IPS DF 4.7 (cell line): ENCODE data around the gene MUC4.
"Not testable (repeated sequence)": the region's sequence is repeated elsewhere in the genome, so short reads cannot be mapped to it uniquely, and the experiment has no call there.

Experiments
- DNase-seq: peaks from one replicate; pipeline ENCODE4 v3.0.0-alpha.2; 2013; ENCODE audit warnings: low spot score; ENCODE audit errors: extremely low read depth

The MUC4 gene

DNA sequence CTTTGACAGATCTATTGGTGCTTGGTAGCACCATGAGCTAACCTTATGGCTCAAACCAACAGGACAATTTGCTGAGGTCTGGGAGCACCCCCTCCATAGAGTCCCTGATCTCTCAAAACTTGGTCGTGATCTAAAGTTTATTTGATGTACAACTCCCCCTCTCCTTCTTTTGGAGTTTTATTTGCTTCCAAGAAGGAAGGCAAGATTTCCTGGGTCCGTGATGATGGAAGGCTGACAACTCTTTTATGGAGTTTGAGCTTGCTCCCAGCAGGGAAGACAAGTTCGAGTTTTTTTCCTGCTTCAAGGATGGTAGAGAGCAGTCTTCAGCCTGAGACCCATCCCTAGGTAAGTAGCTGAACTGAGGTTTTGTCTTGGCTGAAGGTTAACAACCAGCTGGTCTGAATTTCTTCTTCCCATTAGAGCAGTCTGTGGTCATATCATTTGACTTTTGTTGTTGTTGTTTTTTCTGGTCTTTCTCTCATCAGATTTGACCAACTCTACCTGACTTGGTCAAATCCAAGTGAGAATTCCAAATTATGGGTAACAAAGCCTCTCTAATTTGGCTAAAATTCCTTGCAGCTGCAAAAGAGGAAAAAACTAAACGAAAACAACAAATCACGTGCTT is 93.8 kb downstream of the MUC4 start:
- no peak for DNase-seq

GRCh38 chr3:195717416-195717815 is 94.3 kb downstream of the MUC4 start:
- DNase-seq, result no peak

- no peak for DNase-seq
These were observed 96.0 kb downstream of the MUC4 start for GRCh38 chr3:195715583-195716266.

- DNase-seq, result no peak
These were observed 96.6 kb downstream of the MUC4 start for GRCh38 chr3:195715134-195715533.

GRCh38 chr3:195714380-195715011 is 97.2 kb downstream of the MUC4 start:
- no peak for DNase-seq

GRCh38 chr3:195713150-195713549 is 98.6 kb downstream of the MUC4 start:
- DNase-seq, result not testable (repeated sequence)

DNA sequence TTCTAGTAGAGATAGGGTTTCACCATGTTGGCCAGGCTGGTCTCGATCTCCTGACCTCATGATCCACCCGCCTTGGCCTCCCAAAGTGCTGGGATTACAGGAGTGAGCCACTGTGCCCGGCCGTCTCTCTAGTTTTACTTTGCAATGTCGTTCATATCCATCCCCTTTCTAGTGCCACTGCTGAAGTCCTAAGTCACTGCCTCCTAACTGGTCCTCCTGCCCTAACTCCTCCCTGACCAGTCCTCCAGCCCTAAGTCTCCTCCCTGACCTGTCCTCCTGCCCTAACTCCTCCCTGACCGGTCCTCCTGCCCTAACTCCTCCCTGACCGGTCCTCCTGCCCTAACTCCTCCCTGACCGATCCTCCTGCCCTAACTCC is 99.2 kb downstream of the MUC4 start:
- DNase-seq, result not testable (repeated sequence)

- no peak for DNase-seq
These were observed 99.8 kb downstream of the MUC4 start for GRCh38 chr3:195711813-195712534.

DNA sequence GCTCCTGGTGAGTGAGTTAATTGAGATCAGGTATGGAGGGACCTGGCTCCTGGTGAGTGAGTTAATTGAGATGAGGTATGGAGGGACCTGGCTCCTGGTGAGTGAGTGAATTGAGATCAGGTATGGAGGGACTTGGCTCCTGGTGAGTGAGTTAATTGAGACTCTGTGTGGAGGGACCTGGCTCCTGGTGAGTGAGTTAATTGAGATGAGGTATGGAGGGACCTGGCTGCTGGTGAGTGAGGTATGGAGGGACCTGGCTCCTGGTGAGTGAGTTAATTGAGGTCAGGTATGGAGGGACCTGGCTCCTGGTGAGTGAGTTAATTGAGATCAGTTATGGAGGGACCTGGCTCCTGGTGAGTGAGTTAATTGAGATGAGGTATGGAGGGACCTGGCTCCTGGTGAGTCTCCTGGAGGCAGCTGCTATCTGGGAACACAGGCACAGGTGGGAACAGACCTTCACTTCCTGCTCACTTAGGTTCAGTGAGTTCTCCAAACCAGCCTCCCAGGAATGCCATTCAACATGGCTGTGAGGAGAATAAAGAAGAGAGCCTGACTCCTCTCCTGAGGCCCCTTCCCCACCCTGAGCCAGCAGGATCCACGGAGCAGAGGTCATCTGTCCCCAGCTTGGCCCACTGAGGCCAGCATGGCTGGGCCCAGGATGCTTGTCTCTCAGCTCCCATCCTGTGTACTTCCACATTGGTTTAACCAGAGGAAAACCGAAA is 100.5 kb downstream of the MUC4 start:
- not testable (repeated sequence) for DNase-seq

GRCh38 chr3:195710126-195710905 is 101.4 kb downstream of the MUC4 start:
- DNase-seq, result not testable (repeated sequence)

GRCh38 chr3:195709676-195710085 is 102.0 kb downstream of the MUC4 start:
- DNase-seq, result no peak

DNA sequence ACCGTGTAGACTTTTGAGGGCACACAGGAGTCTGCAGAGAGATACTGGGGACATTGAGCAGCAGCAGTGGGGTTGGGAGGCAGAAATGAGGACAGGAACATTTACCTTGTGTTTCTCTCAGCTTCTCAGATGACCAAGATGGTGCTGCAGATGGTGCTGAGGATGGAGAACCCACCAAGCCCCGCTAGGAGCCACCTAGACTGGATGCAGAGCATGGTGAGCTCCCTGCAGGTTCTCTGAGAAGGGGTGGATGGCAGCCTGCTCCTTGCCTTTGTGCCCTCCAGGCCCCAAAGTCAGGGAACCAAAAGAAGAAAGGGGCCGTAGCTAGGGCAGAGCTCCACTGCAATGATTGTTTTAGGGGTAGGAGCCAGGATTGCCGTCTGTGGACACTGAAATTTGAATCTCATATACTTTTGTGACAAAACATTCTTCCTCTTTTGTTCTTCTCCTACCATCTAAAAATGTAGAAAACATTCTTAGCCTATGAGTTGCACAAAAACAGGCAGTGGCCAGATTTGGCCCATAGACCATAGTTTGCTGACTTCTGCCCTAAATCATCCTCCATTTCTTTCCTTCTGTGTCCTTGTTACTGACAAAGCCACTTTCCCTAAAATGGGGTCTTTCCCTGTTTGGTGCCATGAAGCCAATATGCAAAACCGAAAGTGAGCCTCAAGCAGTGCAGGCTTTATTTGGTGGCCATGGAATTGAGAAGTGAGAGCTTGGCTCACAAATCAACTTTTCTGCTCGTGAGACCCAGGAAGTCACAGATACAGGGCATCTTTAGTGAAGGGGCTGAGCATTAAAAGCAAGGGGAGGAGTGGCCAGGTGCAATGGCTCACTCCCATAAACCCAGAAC is 102.9 kb downstream of the MUC4 start:
- DNase-seq, result no peak

DNA sequence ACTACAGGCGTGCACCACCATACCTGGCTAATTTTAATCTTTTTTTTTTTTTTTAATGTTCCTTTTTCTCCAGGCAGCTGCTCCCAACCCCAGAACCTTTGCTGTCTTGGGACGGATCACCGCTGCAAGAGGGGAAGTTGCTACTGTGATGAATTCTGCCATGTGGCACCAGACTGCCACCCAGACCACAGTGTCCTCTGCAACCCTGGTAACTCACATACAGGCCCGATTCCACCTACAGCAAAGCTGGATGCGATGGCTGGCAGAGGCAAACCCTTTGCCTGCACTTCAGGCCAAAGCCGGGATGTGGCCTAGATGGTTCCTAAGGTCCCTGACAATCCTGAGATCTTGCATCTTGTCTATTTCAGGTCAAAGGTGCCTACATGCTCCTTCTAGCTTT is 103.7 kb downstream of the MUC4 start:
- DNase-seq, result no peak

DNA sequence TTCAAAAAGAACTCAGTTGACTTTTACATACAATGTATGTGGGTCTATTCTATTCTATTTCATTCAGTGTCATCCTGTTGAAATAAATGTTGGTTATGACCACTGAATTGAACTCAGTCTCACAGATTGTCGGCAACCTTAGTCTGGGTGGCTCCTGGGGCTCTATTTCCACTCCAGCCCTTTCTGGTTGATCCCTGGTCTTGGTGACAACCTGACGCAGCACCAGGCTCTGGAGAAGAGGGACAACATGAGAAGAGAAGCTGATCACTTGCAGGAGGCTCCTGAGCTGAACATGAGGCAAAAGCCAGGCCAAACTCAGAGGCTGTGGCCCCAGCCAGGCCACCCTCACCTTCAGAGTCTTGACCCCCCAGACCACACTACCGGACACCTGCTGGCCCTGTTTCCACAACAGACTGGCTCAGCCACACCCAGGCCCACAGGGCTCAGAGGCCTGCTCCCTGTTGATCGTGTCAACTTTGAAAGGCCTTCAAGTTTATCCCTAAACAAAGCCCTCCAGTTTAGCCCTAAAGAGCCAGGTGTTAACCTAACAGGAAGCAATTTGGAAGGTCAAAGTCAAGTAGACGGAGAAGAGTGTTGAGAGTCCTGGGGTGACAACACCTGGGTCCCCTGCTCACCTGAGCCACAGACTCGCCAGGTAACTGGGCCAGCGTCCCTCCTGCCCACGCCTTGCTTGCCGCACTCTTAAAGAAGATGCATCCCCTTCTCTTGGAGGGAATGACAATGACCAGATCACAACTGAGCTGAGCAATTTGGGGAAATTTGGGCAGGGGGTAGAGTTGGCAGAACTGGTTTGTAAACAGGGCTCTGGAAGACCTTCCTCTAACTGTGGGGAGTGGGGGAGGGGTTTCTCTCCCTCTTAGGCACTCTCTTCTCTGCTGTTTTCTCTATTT is 106.4 kb downstream of the MUC4 start:
- no peak for DNase-seq

- no peak for DNase-seq
These were observed 107.2 kb downstream of the MUC4 start for GRCh38 chr3:195704433-195704999.

DNA sequence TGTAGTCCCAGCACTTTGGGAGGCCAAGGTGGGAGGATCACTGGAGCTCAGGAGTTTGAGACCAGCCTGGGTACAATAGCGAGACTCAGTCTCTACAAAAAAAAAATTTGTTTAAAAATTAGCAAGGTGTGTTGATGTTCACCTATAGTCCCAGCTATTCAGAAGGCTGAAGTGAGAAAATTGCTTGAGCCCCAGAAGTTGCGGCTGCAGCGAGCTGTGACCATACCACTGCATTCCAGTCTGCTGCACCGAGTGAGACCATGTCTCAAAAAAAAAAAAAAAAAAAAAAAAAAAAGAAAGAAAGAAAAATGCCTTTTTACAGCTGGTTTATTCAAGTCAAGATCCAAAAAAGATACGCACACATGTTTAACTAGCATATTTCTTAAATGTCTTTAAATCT is 108.0 kb downstream of the MUC4 start:
- no peak for DNase-seq

GRCh38 chr3:195701042-195701915 is 110.5 kb downstream of the MUC4 start:
- DNase-seq, result no peak
